HEK293T (cell line): ENCODE results near the gene C19orf47.

ENCODE experiments used
- CTCF ChIA-PET: fragments of 350-600 bp; formaldehyde crosslinking; extraction: SDS; loops from one replicate; lab custom pipeline; 2021; ENCODE audit warnings: antibody characterized with exemption, inconsistent platforms; lab: Yijun Ruan, JAX
- POLR2A ChIA-PET: fragments of 350-600 bp; formaldehyde crosslinking; extraction: SDS; loops from one replicate; lab custom pipeline; 2020; ENCODE audit warnings: antibody characterized with exemption, inconsistent platforms; lab: Yijun Ruan, JAX
- DNase-seq: peaks from one replicate; pipeline ENCODE4 v3.0.0; 2012; ENCODE audit warnings: mixed read lengths; ENCODE audit errors: extremely low spot score
- ARNT ChIP-seq: fragments of 450-650 bp; IDR thresholded peaks from 2 replicates; pipeline ENCODE4 v1.6.1; 2017; ENCODE audit warnings: mild to moderate bottlenecking
- BHLHE40 ChIP-seq: fragments of 450-650 bp; IDR thresholded peaks from 2 replicates; pipeline ENCODE4 v1.6.1; 2016; ENCODE audit warnings: mild to moderate bottlenecking, moderate library complexity, borderline replicate concordance
- CTBP1 ChIP-seq: fragments of 450-650 bp; IDR thresholded peaks from 2 replicates; pipeline ENCODE4 v1.6.1; 2016; ENCODE audit warnings: borderline replicate concordance
- ELF4 ChIP-seq: fragments of 450-650 bp; IDR thresholded peaks from 2 replicates; pipeline ENCODE4 v1.6.1; 2017; ENCODE audit warnings: antibody characterized with exemption
- FOXA1 ChIP-seq: fragments of 450-650 bp; IDR thresholded peaks from 2 replicates; pipeline ENCODE4 v1.6.1; 2016; ENCODE audit warnings: mild to moderate bottlenecking
- FOXK2 ChIP-seq: fragments of 450-650 bp; IDR thresholded peaks from 2 replicates; pipeline ENCODE4 v1.6.1; 2016; ENCODE audit warnings: mild to moderate bottlenecking
- FOXM1 ChIP-seq: fragments of 450-650 bp; IDR thresholded peaks from 2 replicates; pipeline ENCODE4 v1.6.1; 2017; ENCODE audit warnings: mild to moderate bottlenecking, borderline replicate concordance
- HDGF ChIP-seq: fragments of 450-650 bp; IDR thresholded peaks from 2 replicates; pipeline ENCODE4 v1.6.1; 2017; ENCODE audit warnings: antibody characterized with exemption, borderline replicate concordance
- L3MBTL2 ChIP-seq: fragments of 450-650 bp; conservative IDR thresholded peaks from 2 replicates; pipeline ENCODE4 v1.6.1; 2016; ENCODE audit warnings: mild to moderate bottlenecking
- LEF1 ChIP-seq: fragments of 450-650 bp; IDR thresholded peaks from 2 replicates; pipeline ENCODE4 v1.6.1; 2017; ENCODE audit warnings: mild to moderate bottlenecking, borderline replicate concordance
- NFRKB ChIP-seq: fragments of 450-650 bp; IDR thresholded peaks from 2 replicates; pipeline ENCODE4 v1.6.1; 2016; ENCODE audit warnings: mild to moderate bottlenecking, moderate library complexity
- PKNOX1 ChIP-seq: fragments of 450-650 bp; IDR thresholded peaks from 2 replicates; pipeline ENCODE4 v1.6.1; 2016
- SP1 ChIP-seq: fragments of 450-650 bp; IDR thresholded peaks from 2 replicates; pipeline ENCODE4 v1.6.1; 2017
- SUZ12 ChIP-seq: fragments of 450-650 bp; IDR thresholded peaks from 2 replicates; pipeline ENCODE4 v1.6.1; 2016; ENCODE audit warnings: mild to moderate bottlenecking
- TARDBP ChIP-seq: fragments of 450-650 bp; IDR thresholded peaks from 2 replicates; pipeline ENCODE4 v1.6.1; 2016
- ZNF384 ChIP-seq: fragments of 450-650 bp; IDR thresholded peaks from 2 replicates; pipeline ENCODE4 v1.6.1; 2016

Gene C19orf47

GRCh38 chr19:40271706-40272105 lies 76.5 kb downstream of the C19orf47 start:
- no peak for DNase-seq
- POLR2A ChIA-PET = interaction anchor here (0.8 kb wide), 1 partner anchor 13 kb away, joined by 3 read pairs; no protein-coding TSS in a partner anchor
- TF ChIP-seq FOXK2 = no peak
- no peak for TF ChIP-seq SP1
- no peak for TF ChIP-seq ZNF384
- no peak for TF ChIP-seq SUZ12
- no peak for TF ChIP-seq PKNOX1
- no peak for TF ChIP-seq LEF1
- no peak for TF ChIP-seq ARNT
- no peak for TF ChIP-seq BHLHE40
- no peak for TF ChIP-seq L3MBTL2
- no peak for TF ChIP-seq TARDBP
- no peak for TF ChIP-seq HDGF
- TF ChIP-seq CTBP1 = no peak
- no peak for TF ChIP-seq ELF4
- no peak for TF ChIP-seq FOXM1
- TF ChIP-seq NFRKB = no peak
- no peak for TF ChIP-seq FOXA1
- CTCF ChIA-PET = no interaction called here

- DNase-seq = no peak
- POLR2A ChIA-PET = no interaction called here
- CTCF ChIA-PET = no interaction called here
- TF ChIP-seq L3MBTL2 (no peak), CTBP1 (no peak), ZNF384 (no peak), TARDBP (no peak), SUZ12 (no peak), SP1 (no peak), ARNT (no peak), LEF1 (no peak), NFRKB (no peak), ELF4 (no peak), FOXA1 (no peak), BHLHE40 (no peak), FOXM1 (no peak), HDGF (no peak), PKNOX1 (no peak), FOXK2 (no peak)
These were observed 77.7 kb downstream of the C19orf47 start for GRCh38 chr19:40270362-40271089.
